T follicular helper cell (primary cell): ENCODE measurements around the gene LAMB4.

Experiments used
- DNase-seq: peaks from one replicate; pipeline ENCODE4 v3.0.0-alpha.2; 2020; ENCODE audit warnings: low read depth

LAMB4 gene

DNA sequence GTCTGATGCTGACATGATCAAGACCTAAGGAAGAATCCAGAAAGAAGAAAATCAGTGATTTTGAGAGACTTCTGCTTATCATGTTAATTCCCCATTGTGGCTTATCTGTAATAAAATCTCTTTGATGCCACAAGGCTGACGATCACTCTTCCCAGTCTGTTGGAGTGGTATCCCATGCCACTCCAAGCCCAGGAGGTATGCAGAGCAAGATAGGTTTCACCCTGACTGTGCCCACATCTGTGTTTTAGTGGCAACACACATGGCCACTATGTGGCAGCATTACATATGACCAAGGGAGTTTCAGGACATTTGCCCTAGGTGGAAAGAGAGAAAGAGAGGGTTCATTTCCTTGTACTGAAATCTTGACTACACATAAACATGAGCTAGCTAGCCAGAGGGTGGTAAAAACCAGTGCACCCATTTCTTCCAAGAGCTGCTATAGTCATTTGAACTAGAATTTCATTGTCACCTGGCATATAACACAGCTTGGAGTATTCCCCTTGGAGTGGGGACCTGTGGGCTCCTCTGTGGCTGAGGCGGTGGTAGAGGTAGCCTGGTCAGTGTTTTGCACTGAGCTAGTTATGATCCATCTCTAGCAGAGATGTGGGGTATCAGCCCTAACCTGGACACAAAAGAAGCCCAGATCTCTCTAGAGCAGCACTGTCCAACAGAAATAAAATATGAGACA, 20.8 kb downstream of the LAMB4 start:
- DNase-seq, result no peak

DNA sequence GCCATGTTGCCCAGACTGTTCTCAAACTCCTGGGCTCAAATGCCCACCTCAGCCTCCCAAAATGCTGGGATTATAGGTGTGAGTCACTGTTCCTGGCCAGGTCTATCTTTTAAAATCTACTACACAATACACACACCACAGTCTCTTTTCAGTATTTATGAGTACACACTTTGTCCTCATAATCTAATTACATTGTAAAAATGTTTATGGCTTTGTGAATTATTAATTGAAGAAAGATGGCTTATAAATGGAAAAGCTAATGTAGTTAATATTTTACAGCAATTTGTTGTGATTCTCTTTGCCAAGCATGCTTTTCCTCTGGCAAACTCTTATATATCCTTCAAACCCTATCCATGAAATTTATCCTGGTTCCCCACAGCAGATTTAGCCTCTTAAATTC, 22.0 kb downstream of the LAMB4 start:
- DNase-seq, result no peak

DNA sequence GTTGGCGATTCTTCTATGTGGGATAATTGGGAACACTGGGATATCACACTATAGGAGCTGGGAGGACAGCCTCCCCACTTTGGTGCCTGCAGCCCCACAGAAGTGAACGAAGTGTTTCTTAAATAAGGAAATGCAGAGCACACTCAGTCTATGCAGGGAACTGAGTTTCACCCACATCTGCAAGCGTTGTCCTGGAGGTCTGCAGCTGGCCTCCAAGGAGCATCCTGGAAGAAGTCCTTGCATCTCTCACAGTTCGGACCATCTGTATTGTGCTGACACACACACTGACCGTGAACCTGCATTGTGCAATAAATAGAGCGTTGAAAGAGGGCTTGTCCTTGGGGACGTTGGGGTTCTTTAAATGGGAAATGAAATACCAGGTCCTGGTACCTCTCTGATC, 25.8 kb downstream of the LAMB4 start:
- no peak for DNase-seq

DNA sequence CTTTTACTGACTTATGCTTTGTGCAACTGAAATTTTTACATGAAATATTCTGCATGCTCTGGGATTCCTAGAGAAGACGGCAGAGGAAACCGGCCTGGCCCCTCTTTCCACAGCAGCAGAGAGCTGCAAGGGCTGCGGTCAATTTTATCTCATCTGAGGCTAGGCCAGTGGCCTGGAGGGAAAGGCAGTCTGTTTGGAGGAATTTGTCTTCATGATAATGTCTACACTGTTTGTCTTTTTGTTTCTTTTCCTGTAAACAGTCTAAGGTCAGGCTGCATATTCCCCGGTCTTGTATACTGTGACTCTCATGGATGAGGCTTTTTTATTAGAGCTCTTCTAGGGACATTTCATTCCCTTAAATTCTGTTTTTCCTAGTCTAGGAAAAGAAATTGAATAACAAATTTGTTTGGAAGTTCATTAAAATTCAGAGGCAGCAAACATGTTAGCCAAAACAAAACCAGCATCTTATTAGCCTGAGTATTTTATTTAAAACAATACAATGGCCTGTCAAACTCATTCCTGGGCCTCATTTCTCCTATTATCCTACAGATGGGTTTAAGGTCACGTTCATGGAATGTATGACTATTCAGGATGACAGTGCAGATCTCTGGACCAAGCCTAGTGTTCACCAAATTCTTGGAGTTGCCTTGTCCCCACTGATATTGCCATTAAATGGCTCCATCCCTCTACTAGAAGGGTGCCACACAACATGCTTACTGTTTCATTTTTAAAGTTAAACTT, 26.4 kb downstream of the LAMB4 start:
- DNase-seq, result no peak

DNA sequence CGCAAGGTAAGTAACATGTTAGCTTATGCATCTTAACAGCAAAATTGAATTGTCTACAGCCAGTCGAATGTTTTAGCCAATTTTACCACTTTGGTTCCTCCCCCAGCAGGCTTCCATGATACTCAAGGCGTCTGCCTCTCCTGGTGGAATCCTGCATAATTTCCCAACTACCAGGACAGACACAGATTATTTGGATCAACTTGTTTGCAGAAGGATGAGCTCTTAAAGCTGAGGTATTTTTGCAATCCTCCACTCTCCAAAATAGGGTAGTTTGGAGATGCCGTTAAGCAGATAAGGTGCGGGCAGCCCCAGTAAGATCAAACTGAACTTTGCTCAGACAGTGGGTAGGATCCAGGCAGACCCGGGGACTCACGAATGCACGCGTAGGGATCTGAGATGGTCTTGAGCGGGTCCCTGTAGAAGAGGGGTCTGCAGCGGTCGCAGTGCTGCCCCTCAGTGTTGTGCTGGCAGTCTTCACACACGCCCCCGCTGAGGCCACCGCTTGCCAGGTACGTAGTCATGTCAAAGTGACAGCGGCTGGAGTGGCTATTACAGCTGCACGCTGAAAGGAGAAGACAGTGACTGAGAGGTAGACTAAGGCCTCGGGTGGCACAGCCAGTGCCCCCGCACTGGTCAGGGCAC, 27.4 kb downstream of the LAMB4 start:
- no peak for DNase-seq

DNA sequence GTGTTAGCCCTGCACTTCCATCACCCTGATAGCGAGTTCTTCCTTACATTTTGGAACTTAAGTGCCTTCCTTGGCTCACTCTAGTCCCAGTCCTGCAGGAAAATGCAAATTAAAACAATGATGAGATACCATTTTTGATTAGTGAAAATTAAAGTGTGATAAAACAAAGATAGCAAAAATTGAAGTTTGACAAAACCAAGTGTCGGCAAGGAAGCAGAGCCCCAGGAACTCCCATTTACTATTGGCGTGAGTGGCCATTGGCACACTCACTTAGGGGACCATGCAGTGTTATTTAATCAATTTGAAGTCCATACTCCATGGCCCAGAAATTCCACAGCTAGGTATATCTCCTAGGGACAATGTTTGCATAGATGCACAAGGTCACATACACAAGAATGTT, 28.4 kb downstream of the LAMB4 start:
- DNase-seq, result no peak

DNA sequence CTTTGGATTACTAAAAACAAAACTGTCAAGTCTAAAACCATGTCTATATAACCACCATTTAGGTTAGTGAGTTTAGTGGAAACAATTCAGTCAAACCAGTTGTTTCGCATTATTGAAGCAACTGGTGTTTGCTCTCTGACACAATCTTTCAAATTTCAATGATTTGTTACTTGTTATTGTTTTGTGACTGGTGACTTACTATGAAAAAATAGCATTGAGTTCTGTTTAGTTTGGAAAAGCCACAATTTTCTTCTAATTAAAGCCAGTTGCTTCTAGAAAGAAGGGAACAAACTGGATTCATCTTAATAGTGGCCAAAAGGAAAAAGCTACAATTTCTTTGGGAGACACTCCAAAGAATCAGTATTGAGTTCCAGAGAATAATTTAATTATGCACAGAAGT, 30.4 kb downstream of the LAMB4 start:
- DNase-seq, result no peak

DNA sequence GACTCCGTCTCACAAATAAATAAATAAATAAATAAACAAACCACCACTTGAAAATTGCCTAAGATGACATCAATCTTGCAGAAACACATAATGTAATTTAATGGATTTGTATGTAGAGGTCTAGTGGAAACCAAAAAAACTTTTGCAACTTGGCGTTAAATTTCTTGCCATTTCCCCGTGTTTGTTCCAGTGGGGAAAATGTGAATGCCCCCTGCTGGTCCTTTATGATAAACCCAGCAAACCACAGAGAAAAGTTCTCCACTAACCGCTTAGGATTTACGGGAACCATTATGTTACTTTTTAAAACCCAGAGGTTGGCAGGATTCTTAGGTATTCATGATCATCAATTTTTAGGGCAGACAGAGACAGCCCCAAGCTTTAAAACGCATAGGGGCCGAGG, 32.5 kb downstream of the LAMB4 start:
- no peak for DNase-seq

DNA sequence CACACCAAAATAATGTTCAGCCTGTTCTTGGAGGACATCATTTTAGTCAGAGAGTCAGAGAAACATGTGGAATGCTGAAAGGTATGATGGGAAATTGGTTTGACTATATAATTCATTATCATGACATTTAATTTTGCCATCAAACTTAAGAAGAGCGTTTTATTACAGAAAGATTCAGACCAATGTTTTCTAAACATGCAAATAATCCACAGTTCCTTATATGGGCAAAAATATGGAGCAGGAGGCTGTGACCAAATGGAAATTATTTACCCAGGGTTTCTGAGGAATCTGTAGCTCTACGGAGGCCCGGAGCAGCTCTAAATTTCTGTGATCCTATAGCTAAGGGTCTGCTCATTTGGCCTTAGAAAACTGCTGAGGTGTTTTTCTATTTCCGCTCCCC, 33.2 kb downstream of the LAMB4 start:
- no peak for DNase-seq

DNA sequence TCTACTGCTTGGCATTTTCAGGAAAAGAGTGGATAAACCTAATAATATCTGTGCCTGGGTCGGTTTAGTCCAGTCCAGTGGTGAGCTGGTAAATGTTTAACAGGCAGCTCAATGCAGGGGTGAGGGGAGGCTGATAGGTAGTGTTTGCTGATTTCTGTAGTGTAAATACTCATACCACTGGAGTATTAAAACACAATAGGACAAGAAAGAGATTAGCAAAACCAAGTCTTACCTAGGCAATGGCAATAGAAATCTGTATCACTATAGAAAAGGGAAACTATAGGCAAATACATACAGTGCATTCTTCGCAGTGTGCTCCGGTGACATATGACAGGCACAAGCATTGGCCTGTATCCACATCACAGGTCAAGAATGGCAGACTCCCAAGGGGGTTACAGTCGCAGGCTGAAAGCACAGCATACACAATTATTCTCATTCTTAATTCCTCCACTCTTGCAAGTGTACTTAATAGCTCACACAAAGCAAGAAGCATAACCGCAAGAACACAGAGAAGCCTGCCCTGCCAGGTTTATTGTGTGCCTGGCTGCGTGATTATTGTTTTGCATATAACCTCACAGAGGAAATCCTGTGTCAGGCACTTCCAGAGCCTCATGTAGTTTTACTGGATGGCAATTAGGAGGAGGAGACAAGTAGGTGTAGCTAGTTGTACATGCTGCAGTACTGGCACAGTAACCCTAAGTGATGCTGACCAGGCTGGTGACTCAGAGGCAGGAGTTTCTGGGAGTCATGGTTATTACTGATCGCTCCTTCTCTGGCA, 35.0 kb downstream of the LAMB4 start:
- no peak for DNase-seq

DNA sequence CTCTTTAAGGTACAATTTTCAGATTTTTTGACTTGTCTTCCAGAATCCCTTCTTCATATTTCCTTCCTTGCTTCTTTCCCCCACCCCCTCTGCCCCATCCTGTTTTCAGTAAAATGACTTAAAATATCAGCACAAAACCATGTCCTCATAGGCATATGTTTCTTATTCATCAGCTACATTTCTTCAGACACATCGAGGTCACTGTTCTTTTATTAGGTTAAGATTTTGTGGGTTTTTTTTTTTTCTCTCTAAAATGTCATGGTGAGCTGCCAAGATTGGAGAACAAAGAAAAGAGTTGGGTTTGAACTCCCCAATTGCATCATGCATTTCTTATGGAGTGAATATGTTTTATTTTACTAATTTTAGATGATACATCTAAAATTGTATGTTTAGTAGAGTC, 35.8 kb downstream of the LAMB4 start:
- no peak for DNase-seq

DNA sequence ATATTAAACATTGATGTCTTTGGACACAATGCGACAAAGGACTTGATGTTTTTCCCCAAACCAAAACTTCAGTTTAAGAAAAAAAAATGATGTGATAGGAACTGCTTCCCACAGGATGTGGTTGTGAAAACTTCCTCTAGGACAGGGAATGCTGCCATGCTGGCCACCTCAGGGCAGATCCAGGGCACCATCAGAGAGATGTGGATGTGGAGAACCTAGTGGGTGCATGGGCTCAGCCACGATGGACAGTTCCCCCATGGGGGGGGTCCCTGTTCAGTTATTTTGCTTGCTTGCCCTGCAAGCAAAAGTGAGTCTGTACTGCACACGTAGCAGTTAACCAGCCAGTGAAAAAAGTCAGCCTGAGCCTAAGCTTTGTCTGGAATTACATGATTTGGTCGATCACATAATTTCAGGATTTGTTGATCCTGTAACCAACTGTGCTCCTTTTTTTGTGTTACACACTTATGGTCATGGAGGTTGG, 36.3 kb downstream of the LAMB4 start:
- DNase-seq, result no peak

DNA sequence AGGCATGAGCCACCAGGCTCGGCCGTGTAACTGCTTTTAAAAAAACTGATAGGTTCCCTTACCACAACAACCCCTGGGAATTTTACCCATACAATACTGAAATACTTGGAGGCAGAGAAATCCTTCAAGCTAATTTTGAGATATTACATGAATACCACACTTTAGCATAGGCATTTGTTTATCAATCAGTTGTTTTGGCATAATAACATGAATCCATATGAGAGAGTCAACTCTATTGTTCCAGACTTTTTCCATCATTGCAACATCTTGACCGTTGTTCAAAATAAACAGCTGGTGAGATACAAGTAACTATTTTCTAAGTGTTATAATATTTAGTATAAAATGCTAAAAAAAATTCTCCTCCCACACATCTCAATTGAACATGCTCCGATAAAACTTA, 36.8 kb downstream of the LAMB4 start:
- no peak for DNase-seq

DNA sequence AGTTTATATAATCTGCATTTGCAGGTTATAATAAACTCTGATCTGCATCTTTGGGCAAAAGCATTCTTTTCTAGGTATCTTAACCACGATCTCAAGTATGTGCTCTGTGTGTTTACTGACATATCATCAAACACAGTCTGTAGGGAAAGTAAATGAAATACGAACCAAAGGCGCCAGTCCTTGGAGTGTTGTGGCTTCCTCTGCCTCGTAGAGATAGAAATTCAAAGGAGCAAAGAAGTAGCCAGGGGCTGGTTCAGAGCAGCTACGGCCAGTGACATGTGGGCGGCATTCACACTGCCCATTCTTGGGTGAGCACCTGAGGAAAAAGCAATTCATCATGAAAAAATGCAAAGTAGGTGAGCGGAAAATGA, 38.7 kb downstream of the LAMB4 start:
- no peak for DNase-seq

DNA sequence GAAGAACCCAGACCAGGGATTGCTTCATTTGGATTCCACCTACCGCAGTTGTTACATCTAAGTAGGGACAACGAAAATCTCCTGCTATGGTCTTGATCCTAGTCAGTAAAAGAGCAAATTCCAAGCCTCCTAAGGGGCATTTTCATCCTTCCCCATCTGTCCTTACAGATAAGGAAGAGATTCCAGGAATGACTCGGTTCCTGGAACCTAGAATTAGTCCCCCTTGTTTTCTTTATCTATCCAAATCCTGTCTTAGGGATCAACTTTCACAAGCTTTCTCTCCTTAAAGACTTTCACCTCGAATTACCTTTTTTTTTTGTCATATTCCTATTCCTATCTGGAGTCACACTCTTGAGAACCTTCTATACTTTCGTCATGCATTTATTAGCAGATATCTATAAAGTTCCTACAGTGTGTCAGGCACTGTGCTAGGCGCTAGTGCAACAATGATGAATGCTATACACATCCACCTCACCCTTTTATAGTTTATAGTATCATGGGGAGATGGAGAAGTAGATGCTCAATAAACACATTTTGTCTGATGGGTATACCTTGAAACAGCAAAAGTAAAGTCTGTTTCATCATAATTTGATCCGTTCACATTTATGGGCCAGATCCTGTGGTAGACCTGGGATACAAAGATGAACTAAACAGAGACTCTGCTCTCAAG, 39.2 kb downstream of the LAMB4 start:
- DNase-seq, result no peak

DNA sequence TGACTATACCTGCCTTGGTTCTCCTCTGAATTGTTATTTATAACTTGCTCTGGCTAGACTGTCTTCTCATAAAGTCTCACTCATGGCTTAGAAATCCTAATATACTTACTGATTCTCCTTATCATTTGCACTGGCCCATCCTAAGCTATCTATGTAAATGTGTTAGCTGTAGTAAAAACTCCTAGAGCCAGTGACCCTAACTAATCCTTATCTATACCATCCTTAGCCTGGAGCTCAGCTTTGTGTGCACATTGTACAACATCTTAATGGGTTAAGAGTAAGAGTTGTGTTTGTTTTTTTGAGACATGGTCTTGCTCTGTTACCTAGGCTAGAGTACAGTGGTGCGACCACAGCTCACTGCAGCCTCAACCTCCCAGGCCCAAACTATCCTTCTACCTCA, 40.8 kb downstream of the LAMB4 start:
- no peak for DNase-seq

DNA sequence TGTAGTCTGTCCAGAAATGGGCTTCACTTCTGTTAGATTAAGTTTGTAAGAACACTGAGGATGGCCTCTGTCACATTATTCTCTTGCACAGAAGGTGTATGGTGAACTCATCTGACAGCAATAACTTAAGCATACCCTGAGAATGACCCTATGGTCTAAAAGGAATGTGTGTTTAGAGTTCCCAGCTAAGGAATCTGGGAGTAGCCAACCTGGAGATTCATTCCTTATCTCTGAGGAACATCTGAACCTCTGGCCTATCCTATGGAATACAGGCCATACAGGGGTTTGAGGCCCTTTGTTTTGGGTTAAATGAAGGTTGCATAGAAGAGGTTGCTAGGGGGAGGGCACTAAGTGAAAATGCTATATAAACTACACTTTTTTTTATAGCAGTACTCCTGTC, 41.4 kb downstream of the LAMB4 start:
- no peak for DNase-seq

DNA sequence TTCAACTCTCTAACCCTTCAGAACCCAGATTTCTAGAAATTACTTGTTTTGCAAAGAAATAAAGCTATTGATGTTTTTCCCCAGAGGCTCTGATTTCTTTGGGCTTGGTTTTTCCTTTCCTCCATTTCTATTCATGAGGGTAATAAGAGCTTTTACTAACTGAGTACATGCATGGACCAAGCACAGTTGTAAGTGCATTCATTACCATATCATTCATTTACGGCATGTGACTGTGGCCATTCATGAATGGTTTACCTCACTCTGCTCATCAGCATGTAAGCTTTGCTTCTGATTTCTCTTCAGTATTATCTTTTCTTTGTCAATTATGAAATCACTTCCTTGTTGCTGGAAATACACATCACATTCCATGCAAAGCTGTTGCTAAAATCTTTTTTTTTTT, 42.4 kb downstream of the LAMB4 start:
- no peak for DNase-seq

DNA sequence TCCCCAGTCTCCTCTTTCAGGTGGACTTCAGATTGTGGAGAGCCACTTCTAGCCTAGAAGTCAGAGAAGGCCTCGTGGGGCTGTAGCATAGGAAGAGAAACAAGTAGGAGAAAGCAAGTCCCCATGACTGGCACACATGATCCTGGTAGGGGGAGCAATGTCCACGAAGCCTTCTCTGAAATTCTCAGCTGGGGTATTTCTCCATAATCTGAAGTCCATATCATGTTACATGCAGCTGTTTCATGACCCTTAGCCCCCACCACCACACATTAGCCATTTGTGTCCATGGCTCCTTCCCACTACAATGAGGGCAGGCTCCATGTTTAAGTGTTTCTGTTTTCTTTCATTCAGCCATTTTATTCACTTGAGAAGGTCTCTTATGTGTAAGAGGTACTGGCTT, 43.2 kb downstream of the LAMB4 start:
- DNase-seq, result no peak

DNA sequence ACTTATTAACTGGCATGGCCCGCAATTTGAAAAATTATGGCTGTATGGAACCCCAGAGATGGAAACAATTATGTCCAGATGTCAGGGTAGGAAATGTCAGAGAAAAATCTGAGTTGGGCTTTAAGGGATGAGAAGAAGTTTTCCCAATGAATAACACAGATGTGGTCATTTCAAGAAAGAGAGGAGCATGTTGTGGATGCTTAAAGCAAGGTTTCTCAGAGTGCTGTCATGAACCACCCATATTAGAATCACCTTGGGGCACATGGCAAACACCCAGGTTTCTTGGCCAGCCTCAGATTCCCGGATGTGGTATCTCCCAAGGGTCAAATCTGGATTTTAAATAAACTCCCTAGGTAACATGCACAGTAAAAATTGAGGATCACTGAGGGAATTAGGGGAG, 43.6 kb downstream of the LAMB4 start:
- no peak for DNase-seq

DNA sequence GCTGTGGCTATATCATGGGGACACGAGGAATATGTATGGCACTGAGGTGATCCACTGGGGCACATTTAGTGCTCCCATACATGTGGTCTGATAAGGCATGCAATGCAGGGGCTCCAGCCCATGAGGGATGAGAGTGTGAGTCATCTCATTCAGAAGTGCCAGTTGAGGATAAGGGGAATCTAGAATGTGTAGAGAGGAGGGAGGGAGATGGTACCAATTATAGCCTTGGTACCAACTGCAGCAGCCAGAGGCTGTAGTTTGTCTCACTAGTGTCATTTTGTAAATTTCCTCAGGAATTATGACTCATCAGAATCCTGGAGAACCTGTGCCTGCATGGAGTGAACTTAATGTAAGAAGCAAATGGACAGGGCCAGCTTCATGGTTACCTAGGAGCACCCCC, 46.2 kb downstream of the LAMB4 start:
- no peak for DNase-seq
